CMK (cell line): Measurements from ENCODE around the gene MYCBP2.
"Not testable (repeated sequence)": the region's sequence is repeated elsewhere in the genome, so short reads cannot be mapped to it uniquely, and the experiment has no call there.

Source experiments
- DNase-seq: peaks from one replicate; pipeline ENCODE4 v3.0.0-alpha.2; 2010; ENCODE audit warnings: low read depth

The MYCBP2 gene, protein sequence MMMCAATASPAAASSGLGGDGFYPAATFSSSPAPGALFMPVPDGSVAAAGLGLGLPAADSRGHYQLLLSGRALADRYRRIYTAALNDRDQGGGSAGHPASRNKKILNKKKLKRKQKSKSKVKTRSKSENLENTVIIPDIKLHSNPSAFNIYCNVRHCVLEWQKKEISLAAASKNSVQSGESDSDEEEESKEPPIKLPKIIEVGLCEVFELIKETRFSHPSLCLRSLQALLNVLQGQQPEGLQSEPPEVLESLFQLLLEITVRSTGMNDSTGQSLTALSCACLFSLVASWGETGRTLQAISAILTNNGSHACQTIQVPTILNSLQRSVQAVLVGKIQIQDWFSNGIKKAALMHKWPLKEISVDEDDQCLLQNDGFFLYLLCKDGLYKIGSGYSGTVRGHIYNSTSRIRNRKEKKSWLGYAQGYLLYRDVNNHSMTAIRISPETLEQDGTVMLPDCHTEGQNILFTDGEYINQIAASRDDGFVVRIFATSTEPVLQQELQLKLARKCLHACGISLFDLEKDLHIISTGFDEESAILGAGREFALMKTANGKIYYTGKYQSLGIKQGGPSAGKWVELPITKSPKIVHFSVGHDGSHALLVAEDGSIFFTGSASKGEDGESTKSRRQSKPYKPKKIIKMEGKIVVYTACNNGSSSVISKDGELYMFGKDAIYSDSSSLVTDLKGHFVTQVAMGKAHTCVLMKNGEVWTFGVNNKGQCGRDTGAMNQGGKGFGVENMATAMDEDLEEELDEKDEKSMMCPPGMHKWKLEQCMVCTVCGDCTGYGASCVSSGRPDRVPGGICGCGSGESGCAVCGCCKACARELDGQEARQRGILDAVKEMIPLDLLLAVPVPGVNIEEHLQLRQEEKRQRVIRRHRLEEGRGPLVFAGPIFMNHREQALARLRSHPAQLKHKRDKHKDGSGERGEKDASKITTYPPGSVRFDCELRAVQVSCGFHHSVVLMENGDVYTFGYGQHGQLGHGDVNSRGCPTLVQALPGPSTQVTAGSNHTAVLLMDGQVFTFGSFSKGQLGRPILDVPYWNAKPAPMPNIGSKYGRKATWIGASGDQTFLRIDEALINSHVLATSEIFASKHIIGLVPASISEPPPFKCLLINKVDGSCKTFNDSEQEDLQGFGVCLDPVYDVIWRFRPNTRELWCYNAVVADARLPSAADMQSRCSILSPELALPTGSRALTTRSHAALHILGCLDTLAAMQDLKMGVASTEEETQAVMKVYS (N-terminal part only)

DNA sequence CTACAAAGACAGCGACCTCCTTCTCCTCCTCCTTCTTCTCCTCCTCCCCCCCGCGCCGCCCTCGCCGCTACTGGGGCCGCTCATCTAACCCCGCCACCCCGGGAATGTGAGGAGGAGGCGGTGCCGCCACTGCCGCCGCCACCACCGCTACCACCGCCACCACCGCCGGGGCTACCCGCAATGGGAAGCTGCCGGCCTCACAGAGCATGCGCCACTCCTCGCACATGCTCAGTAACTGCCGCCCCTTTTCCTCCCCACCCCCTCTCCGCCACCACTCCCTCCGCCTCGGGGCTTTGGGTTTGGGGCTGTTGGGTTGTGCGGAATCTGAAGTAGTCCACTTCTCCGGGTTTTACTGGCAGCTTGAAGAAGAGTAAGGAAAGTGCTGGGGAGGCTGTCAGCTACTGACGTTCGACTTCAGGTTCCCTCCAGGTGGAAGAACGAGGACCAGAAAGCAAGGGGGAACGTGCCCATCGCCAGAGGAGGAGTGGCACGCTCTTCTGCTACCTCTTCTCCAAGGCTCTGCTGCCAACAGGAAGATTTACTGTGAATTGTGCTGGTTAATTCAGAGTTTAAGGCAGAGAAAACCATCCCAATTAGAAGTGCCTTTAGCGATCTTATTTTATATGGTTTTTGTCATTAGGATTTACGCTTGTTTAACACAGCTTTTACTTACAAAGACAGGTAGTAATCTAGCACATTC lies at the start of gene MYCBP2:
Gene MYCBP2, minus strand, starts transcription at position 190 of the 700 bp plus-strand sequence. CDS start 319 bp downstream, outside the sequence.
- DNase-seq, result peak; percentile 100

DNA sequence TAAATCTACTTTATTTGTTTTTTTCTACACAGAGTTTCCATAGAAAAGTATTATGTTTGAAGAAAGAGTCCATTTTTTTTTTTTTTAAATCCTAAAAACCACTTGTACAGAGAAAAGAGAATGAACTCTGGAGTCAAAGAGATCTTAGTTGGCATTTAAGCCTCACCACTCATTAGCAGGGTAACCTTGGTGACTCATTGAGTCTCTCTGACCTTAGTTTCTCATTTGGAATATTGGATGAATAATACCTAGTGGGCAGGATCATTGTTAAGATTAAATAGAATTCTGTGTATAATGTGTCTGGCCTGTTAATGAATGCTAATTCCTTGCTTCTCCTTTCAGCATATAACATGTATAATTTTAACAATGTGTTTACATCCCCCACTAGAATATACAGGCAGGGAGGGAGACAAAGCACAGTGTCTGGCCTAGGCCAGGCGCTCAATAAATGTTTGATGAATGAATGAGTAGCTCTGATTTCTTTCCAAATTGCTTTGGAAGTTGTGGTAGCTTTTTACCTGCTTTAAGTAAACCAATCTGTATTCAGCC lies 48.7 kb upstream of the MYCBP2 start:
- DNase-seq, result no peak

DNA sequence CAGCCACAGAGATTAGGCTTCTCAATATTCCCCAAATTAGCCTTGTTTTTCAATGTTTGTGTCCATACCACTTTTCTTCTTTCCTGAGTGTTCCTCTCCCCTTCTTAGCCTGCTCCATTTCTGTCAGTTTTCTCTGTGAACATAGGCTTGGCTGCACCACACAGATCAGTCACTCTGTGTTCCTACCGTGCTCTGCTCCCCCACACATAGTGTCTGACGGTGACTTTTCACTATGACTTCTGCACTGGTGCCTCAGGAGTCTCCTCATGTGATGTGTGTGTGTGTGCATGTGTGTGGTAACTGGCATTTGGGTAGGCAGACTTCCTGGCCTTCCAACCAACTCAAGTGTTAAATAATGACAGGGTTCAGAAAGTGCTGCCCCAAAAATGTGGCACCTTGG lies 47.9 kb upstream of the MYCBP2 start:
- DNase-seq, result no peak

DNA sequence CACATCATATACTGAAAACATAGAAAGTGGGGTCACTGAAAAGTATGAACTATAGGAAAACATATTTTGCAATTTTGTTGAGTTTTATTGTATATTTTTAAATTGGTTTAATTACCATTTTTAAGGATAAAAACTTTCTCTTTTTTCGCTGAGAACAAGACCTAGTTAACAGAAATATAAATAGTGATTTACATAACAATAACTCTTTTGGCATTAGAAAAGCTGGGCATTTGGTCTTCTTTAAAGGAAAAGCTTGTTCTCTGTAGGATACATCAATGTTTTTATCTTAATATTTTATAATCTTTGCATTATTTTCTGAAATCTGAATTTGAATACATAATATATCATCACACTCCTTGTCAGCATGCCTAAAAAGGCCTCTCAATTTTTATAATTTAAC lies 47.4 kb upstream of the MYCBP2 start:
- no peak for DNase-seq

DNA sequence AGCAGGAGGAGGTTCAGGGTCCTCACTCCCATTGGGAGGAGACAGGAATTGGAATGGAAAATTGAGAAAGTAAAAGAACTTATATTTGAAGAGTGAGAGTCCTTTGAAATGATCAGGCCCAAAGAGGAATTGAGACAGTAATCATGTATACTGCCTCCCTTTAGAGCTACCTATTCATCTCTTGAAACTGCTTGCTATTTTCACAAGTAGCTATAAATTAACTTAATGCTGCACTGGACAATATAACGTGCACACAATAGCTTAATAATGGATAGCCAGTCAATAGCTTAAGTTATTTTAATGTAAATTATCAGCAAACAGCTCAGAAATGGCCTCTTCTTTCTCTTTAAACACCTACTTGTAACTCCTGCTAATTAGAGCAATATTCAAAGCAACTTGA lies 46.6 kb upstream of the MYCBP2 start:
- DNase-seq, result no peak

DNA sequence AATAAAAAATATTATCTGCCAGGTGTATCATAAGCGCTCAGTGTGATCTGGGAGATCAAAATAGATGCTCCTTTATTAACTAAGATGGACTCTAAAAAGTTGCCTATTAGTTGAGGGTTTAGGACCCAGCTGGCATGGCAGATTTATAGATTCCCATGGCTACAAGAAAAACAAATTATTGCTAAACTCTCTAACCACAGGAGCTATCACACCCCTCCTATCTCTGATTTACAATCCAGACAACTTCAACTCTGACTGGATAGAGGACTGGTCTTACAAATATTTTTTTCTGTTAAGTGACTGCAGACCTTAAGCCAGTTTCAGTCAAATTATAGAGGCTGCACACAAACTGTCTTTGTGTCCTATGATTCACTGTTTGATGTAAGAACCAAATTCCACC lies 45.4 kb upstream of the MYCBP2 start:
- DNase-seq, result no peak

DNA sequence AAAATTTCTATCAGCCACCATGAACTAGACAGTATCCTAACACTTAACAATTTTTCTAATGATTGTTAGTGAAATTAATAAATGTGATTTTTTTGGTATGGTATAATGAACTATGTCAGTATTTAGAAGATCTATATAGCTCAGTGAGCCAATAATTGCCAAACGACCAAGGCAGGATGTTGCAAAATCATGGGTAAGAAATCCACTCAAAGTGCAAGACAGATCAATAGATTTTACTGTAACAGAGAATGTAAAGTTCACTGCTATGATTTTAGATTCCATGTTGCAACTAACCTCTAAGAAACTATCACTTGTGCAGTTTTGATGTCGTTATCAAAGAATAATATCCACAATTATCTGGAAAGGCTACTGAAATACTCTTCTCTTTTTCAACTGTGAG lies 44.0 kb upstream of the MYCBP2 start:
- no peak for DNase-seq

DNA sequence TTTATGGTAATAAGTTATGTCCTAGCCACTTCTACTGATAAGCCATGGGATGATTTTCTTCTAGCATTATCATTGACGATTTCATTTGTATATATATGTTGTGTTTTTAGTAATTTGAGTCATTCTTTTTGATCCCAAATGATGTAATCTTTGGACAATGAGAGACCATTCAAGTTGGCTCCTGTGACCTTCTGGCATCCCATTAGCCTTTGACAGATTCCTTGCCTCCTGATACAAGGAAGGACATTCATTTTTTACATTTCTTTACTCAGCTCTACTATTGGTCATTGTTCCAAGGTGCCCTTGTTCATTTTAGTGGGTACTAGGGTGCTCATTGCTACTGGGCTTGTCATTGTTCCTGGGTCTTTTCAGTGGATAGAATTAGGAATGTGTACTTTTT lies 35.3 kb upstream of the MYCBP2 start:
- DNase-seq, result no peak

DNA sequence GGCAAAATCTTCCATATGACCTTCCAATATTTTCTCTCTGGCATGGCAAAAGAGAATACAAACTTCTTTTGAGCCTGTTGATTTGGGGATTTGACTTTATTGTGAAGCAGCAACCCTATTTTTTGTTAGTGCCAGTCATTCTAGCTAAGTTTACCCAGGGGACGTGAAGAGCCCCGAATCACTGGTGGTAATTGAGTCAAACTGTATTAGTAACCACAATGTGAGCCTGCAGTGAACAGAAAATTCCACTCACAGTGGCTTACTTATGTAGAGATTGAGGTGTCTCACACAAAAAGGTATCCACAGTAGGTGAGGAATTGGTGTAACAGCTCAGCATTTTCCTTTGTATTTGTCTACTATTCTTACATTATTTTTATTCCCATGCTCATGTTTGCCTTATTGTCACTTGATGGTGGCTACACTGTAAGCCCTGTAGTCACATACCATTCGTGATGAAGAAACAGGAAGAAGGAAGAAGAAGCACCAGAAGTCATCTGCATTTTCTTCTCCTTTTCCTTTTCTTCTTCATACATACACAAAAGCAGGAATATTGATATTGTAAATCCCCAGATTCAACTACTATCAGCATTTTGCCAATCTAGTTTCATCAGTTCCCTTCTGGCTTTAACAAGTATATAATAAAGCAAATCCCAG lies 33.3 kb upstream of the MYCBP2 start:
- DNase-seq, result no peak

DNA sequence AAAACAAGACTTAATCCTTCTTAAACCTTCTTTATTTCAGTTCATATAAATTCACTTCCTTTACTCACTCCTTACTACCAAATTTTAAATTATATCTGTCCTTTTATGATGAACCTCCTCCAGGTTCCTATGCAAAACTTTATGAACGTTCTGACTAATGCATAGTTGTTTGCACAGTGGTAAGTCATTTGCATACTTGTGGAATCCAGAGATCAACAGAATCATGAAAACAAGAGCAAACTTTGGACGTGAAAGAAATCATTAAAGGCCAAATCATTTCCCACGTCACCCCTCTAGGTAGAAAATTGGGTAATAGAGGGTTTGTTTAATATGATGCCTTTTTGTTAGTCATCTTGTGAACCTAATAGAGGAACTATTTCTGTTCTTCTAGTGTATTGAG lies 32.3 kb upstream of the MYCBP2 start:
- DNase-seq, result no peak

DNA sequence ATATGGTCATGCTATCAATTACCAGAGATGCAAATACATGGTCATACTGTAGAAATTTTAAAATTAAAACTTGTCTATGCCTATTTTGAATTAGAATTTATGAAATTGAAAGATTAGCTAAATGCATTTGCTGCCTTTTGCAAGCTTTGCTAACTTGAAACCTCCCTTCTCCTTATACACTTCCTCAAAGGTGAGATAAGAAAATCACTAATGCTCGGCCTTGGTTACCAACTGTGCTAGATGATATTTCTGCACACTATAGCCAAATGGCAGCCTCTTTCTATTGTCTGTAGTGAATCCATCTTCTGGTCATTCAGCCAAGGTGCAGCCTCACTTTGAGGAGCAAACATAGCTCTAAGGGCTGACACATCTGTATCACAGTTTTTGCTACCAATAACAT lies 31.1 kb upstream of the MYCBP2 start:
- DNase-seq, result no peak

DNA sequence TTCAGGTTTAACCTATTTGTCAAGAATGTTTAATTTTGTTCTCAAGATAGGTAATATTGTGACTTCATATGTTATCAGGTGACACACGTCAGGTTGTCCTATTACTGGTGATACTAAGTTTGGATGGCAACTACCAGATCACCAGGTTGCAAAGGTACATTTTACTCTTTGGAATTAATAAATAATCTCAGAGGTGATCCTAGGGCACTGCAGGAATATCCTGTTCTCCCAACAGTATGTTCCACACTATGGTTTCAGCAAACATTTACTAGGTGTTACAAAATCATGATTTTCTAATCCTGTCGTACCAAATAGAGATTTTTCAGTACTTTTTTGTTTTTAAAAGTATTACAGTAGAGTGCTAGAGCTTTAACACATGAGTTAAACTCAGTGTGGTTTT lies 29.3 kb upstream of the MYCBP2 start:
- no peak for DNase-seq

DNA sequence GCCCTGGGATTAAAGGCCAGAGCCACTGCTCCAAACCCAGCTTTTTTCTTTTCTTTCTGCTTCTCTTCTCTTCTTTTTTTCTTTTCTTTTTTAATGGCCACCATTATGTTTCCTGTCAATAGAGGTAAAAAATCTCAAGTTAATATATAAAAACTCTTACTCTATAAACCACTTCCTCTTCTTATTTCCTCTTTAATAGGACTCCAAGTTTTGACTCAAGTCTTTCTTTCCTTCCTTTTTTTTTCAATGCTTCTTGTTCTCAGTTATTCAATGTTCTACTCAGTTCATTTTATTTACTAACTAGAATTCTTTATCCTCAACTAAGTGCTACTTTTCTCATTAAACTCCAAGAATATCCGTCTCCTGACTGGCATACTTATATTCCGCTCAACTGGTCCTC lies 27.1 kb upstream of the MYCBP2 start:
- DNase-seq, result no peak

DNA sequence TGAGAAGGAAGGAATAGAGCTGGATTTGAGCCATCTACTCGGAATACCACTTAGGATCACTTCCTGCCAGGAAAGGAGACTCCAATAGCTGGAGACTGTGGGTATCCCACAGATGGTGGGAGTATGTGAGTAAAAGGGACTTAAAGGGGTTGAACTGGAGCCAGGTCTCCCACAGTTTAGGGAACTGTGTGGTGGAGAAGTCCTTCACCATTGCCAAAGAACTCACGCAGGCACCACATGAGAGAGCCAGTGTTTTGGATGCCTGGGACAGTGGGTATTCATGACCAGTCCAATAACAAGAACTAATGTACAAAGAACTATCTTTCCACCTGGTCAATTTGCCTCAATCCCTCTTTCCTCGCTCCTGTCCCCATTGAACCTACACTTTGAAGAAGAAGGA lies 24.4 kb upstream of the MYCBP2 start:
- no peak for DNase-seq

DNA sequence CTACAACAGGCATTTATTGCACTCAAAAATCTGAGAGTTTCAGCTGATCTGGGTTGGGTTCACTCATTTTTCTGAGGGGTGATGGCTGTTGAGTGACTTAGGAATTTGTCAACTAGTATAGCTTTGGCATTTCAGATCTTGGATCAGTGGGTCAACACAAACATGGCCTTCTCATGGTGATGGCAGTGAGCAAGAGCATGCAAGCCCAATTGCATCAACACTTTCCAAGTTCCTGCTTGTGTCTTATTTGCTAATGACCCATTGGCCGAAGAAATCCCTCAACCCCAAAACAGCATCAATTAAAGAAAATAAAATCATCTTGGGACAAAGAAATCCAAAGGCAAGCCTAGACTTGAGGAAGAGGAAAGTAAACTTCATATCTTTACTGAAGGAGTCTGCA lies 23.9 kb upstream of the MYCBP2 start:
- no peak for DNase-seq

DNA sequence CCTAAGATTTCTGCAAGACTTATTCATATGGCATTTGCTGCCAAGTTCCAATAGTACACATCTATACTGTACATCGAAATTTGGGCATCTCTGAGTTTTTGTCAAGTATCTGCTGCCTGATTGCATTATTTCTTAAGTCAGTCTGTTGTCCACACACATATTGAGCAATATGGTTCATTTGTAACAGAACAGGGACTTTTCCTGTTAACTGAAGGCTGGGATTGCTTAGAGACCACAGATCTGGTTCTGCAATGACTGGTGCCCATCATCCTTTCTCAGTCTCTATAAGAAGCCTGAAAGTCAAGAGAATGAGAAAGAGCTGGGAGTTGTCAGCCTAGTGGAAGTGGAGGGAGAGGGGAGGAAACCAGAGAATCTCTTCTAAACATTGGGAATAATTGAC lies 22.5 kb upstream of the MYCBP2 start:
- no peak for DNase-seq

DNA sequence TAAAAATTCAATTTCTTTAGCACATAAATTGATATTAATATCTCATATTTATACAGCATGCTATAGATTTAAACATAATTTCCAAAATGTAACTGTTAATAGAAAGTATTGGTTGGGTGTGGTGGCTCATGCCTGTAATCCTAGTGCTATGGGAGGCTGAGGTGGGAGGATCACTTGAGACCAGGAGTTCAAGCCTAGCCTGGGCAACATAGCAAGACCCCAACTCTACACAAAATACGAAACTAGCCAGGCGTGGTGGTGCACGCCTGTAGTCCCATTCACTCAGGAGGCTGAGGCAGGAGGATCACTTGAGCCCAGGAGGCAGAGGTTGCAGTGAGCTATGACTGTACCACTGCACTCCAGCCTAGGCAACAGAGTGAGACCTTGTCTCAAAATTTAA lies 20.5 kb upstream of the MYCBP2 start:
- DNase-seq, result not testable (repeated sequence)

DNA sequence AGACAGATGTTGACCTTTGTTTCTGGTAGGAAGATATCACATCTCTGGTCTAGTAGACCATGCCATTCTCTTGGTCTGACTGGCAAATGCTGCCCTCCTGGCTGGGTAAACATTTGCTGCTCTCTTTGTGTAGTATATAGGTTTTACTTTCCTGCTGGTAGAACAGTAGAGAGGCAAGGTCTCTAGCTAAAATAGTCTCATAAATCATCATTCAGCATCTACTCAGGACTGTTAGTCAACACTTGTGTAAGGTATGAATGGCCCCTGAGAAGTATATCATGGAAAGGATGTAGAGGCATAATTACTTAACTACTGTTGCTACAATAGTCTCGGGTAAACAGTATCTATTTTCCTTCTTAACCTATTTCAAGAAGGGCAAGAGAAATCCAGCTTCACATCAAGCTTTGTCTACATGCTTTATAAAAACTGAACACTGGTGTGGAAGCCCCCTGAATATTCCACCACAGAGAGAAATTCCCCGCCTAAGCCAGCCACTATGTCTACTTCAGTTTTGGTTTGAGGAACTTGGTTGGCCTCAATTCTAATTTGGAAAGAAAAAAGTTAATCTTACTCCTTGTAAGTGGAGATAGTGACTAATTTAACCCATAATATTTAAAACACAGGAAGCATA lies 18.4 kb upstream of the MYCBP2 start:
- no peak for DNase-seq

DNA sequence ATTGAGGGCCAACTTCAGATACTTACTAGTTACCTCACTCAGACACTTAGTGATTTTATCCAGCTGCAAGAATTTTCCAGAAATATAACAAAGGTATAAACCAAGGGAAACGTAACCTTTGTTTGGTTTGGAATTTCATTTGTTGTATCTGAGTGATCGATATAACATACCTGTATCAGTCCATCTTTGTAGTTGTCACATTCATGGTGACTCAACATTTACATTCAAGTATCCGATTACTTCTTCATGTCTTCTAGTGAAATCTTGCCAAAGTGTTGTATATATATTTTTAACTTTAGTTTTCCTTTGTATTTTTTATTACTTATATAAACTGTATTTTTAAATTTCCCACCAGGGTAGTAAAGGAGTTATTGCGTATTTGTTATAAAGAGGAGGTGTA lies 16.9 kb upstream of the MYCBP2 start:
- DNase-seq, result no peak

DNA sequence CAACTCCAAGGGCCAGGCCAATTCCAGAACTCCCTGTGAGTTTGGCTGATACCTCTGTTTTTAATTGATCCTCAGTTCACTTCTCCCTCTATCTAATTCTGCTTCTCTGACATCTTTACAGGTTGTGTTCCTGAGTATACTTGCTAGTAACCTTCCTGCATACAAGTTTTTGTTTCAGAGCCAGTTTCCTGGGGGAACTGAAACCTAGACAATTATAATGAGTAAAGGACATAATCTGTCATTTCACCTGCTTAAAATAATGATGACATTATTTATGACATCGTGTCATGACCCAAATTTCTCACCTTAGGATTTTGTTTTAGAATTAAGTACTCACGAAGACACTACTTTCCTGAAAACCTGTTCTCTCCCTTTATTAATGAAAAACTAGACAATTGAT lies 12.5 kb upstream of the MYCBP2 start:
- no peak for DNase-seq

DNA sequence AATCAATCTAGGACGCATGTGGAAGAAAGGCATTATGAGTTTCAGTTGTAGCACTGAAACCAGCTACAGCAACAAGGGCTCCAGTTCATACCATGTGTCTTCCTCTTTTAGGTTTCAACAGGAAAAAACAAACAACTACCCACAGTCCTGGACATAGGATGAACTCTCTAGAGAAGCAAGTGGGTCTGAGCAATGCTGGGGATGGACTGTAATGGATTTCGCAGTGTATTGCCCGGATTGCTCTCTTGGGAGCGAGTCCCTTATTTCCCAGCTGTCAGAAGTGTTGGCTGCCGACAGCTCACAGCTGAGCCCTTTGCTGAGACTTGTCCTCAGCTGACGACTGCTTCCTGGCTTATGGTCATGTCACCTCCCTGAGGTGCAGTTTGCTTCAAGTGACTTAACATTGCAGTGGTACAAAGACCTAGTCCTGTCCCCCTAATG lies 12.1 kb upstream of the MYCBP2 start:
- no peak for DNase-seq
